ES-I3 (cell line): Measurements from ENCODE around the gene SH3D19.

Experiments
- H3K36me3 ChIP-seq: 2 replicates; pipeline ENCODE4 v1.6.1; 2013; ENCODE audit warnings: mild to moderate bottlenecking, low read length, control low read depth, moderate library complexity; ENCODE audit not compliant: insufficient read depth
- H3K4me1 ChIP-seq: 2 replicates; pipeline ENCODE4 v1.6.1; 2013; ENCODE audit warnings: mild to moderate bottlenecking, control low read depth, low read length; ENCODE audit not compliant: insufficient read depth
- H3K9ac ChIP-seq: 2 replicates; pipeline ENCODE4 v1.6.1; 2013; ENCODE audit warnings: low read depth, mild to moderate bottlenecking, low read length, moderate library complexity
- H3K9me3 ChIP-seq: 2 replicates; pipeline ENCODE4 v1.6.1; 2013; ENCODE audit warnings: mild to moderate bottlenecking, low read length, moderate library complexity; ENCODE audit not compliant: control insufficient read depth, insufficient read depth

SH3D19 gene

GRCh38 chr4:151165205-151166000 lies 160.0 kb downstream of the SH3D19 start:
- no peaks in the 10 kb centered on the region for H3K4me1 ChIP-seq
- H3K9ac ChIP-seq = no peak overlapping the region
- no peaks in the 10 kb centered on the region; the same call in 1 of the 2 replicates for H3K9me3 ChIP-seq
- peaks cover 13% of the 10 kb centered on the region; the same call in 1 of the 2 replicates for H3K36me3 ChIP-seq

GRCh38 chr4:151163855-151164254 lies 161.6 kb downstream of the SH3D19 start:
- Histone ChIP-seq H3K9ac (no peak overlapping the region), H3K4me1 (no peaks in the 10 kb centered on the region), H3K9me3 (no peaks in the 10 kb centered on the region; the same call in 1 of the 2 replicates), H3K36me3 (peaks cover 12% of the 10 kb centered on the region; the same call in 1 of the 2 replicates)

GRCh38 chr4:151158979-151159378 lies 166.4 kb downstream of the SH3D19 start:
- no peak overlapping the region; the same call in 1 of the 2 replicates for H3K9ac ChIP-seq
- H3K4me1 ChIP-seq = no peaks in the 10 kb centered on the region
- no peaks in the 10 kb centered on the region for H3K9me3 ChIP-seq
- peaks cover 3% of the 10 kb centered on the region; the same call in 1 of the 2 replicates for H3K36me3 ChIP-seq

GRCh38 chr4:151157543-151157942 lies 167.9 kb downstream of the SH3D19 start:
- Histone ChIP-seq H3K36me3 (no peaks in the 10 kb centered on the region), H3K4me1 (no peaks in the 10 kb centered on the region), H3K9ac (no peak overlapping the region), H3K9me3 (no peaks in the 10 kb centered on the region)

- no peaks in the 10 kb centered on the region for H3K9me3 ChIP-seq
- H3K9ac ChIP-seq = no peak overlapping the region
- no peaks in the 10 kb centered on the region for H3K4me1 ChIP-seq
- H3K36me3 ChIP-seq = peaks cover 6% of the 10 kb centered on the region; the same call in 1 of the 2 replicates
Measured at GRCh38 chr4:151153585-151153984, 171.8 kb downstream of the SH3D19 start.

GRCh38 chr4:151152028-151152427 lies 173.4 kb downstream of the SH3D19 start:
- Histone ChIP-seq H3K4me1 (no peaks in the 10 kb centered on the region), H3K9ac (no peak overlapping the region), H3K9me3 (no peaks in the 10 kb centered on the region), H3K36me3 (peaks cover 6% of the 10 kb centered on the region; the same call in 1 of the 2 replicates)

- H3K4me1 ChIP-seq = no peaks in the 10 kb centered on the region
- H3K9me3 ChIP-seq = no peaks in the 10 kb centered on the region
- H3K36me3 ChIP-seq = peaks cover 6% of the 10 kb centered on the region; the same call in 1 of the 2 replicates
- no peak overlapping the region for H3K9ac ChIP-seq
Measured at GRCh38 chr4:151150821-151151580, 174.4 kb downstream of the SH3D19 start.

- H3K36me3 ChIP-seq = peaks cover 6% of the 10 kb centered on the region; the same call in 1 of the 2 replicates
- no peaks in the 10 kb centered on the region for H3K9me3 ChIP-seq
- no peaks in the 10 kb centered on the region for H3K4me1 ChIP-seq
- H3K9ac ChIP-seq = no peak overlapping the region
Measured at GRCh38 chr4:151148261-151148660, 177.1 kb downstream of the SH3D19 start.

- H3K36me3 ChIP-seq = peaks cover 12% of the 10 kb centered on the region; the same call in 1 of the 2 replicates
- no peak overlapping the region for H3K9ac ChIP-seq
- no peaks in the 10 kb centered on the region for H3K4me1 ChIP-seq
- no peaks in the 10 kb centered on the region for H3K9me3 ChIP-seq
Measured at GRCh38 chr4:151147000-151147399, 178.4 kb downstream of the SH3D19 start.

- Histone ChIP-seq H3K4me1 (no peaks in the 10 kb centered on the region), H3K36me3 (peaks cover 18% of the 10 kb centered on the region; the same call in 1 of the 2 replicates), H3K9me3 (no peaks in the 10 kb centered on the region), H3K9ac (no peak overlapping the region)
Measured at GRCh38 chr4:151144329-151145072, 180.9 kb downstream of the SH3D19 start.

GRCh38 chr4:151143811-151144210 lies 181.6 kb downstream of the SH3D19 start:
- Histone ChIP-seq H3K4me1 (no peaks in the 10 kb centered on the region), H3K9me3 (no peaks in the 10 kb centered on the region), H3K9ac (no peak overlapping the region), H3K36me3 (peaks cover 12% of the 10 kb centered on the region; the same call in 1 of the 2 replicates)

GRCh38 chr4:151143162-151143561 lies 182.2 kb downstream of the SH3D19 start:
- peaks cover 12% of the 10 kb centered on the region; the same call in 1 of the 2 replicates for H3K36me3 ChIP-seq
- no peak overlapping the region for H3K9ac ChIP-seq
- no peaks in the 10 kb centered on the region for H3K9me3 ChIP-seq
- no peaks in the 10 kb centered on the region for H3K4me1 ChIP-seq

- Histone ChIP-seq H3K9me3 (no peaks in the 10 kb centered on the region), H3K36me3 (peaks cover 12% of the 10 kb centered on the region; the same call in 1 of the 2 replicates)
Measured at GRCh38 chr4:151142758-151143157, 182.6 kb downstream of the SH3D19 start.

GRCh38 chr4:151139814-151140213 lies 185.6 kb downstream of the SH3D19 start:
- H3K9ac ChIP-seq = no peak overlapping the region
- H3K36me3 ChIP-seq = peaks cover 12% of the 10 kb centered on the region; the same call in 1 of the 2 replicates
- no peaks in the 10 kb centered on the region for H3K4me1 ChIP-seq
- H3K9me3 ChIP-seq = no peaks in the 10 kb centered on the region

More at GRCh38 chr4:151142758-151143157, 182.6 kb downstream of the SH3D19 start:
- no peaks in the 10 kb centered on the region for H3K4me1 ChIP-seq
- no peak overlapping the region for H3K9ac ChIP-seq
